RWPE2 (cell line): ENCODE measurements around the gene ITGB1.
A peak's percentile ranks its signal among the peaks of the same experiment; 100 is the strongest.

Experiments
- ATAC-seq: fragments of 200-7000 bp; cut with Tn5 transposase; 3 replicates; pipeline ENCODE4 v1.9.1; 2021; ENCODE audit warnings: low read depth
- DNase-seq: peaks from one replicate; pipeline ENCODE4 v3.0.0-alpha.2; 2020; ENCODE audit warnings: low spot score
- H3K27ac ChIP-seq: fragments of 450-650 bp; 2 replicates; pipeline ENCODE4 v1.5.1; 2017; ENCODE audit warnings: mild to moderate bottlenecking; ENCODE audit not compliant: poor library complexity, severe bottlenecking
- H3K27me3 ChIP-seq: fragments of 250-450 bp; sonication (Bioruptor Pico); 2 replicates; pipeline ENCODE4 v1.5.1; 2021; ENCODE audit warnings: mild to moderate bottlenecking, moderate library complexity; ENCODE audit not compliant: insufficient read depth, poor library complexity, severe bottlenecking
- H3K36me3 ChIP-seq: fragments of 250-450 bp; sonication (Bioruptor Pico); 2 replicates; pipeline ENCODE4 v1.5.1; 2020; ENCODE audit warnings: low read depth, mild to moderate bottlenecking, moderate library complexity
- H3K4me1 ChIP-seq: fragments of 250-450 bp; sonication (Bioruptor Pico); 2 replicates; pipeline ENCODE4 v1.5.1; 2021; ENCODE audit warnings: mild to moderate bottlenecking, moderate library complexity; ENCODE audit not compliant: insufficient read depth, poor library complexity, severe bottlenecking
- H3K4me3 ChIP-seq: fragments of 250-450 bp; sonication (Bioruptor Pico); 2 replicates; pipeline ENCODE4 v1.5.1; 2021; ENCODE audit warnings: mild to moderate bottlenecking, moderate library complexity; ENCODE audit not compliant: severe bottlenecking
- H3K9me3 ChIP-seq: fragments of 250-450 bp; sonication (Bioruptor Pico); 2 replicates; pipeline ENCODE4 v1.5.1; 2021; ENCODE audit warnings: mild to moderate bottlenecking, moderate library complexity; ENCODE audit not compliant: severe bottlenecking
- CTCF ChIP-seq: fragments of 450-650 bp; IDR thresholded peaks from one replicate; pipeline ENCODE4 v1.5.1; 2017; ENCODE audit warnings: mild to moderate bottlenecking, moderate library complexity; ENCODE audit not compliant: poor library complexity, severe bottlenecking

The ITGB1 gene

GRCh38 chr10:32959006-32959920, 1.2 kb upstream of the ITGB1 start:
- peak overlapping the region; percentile 95 for H3K27ac ChIP-seq
- peak overlapping the region; percentile 83 for H3K4me3 ChIP-seq
- H3K4me1 ChIP-seq, result peaks cover 36% of the 10 kb centered on the region
- no peaks in the 10 kb centered on the region for H3K27me3 ChIP-seq
- H3K36me3 ChIP-seq, result peaks cover 31% of the 10 kb centered on the region
- ATAC-seq, result no peak
- TF ChIP-seq CTCF, result no peak
- no peak for DNase-seq
- H3K9me3 ChIP-seq, result no peaks in the 10 kb centered on the region

GRCh38 chr10:32957341-32958084, 517 bp downstream of the ITGB1 start:
- Histone ChIP-seq H3K4me1 (peaks cover 28% of the 10 kb centered on the region), H3K4me3 (peak overlapping the region; percentile 83), H3K36me3 (peaks cover 48% of the 10 kb centered on the region), H3K9me3 (no peaks in the 10 kb centered on the region), H3K27ac (peak overlapping the region; percentile 95), H3K27me3 (no peaks in the 10 kb centered on the region)
- ATAC-seq (no peak), DNase-seq (no peak)
- TF ChIP-seq CTCF, result no peak

GRCh38 chr10:32956365-32957197, 1.4 kb downstream of the ITGB1 start:
- Histone ChIP-seq H3K4me1 (peaks cover 34% of the 10 kb centered on the region), H3K27me3 (no peaks in the 10 kb centered on the region), H3K4me3 (peak overlapping the region; percentile 83), H3K27ac (peak overlapping the region; percentile 95), H3K36me3 (peaks cover 57% of the 10 kb centered on the region), H3K9me3 (no peaks in the 10 kb centered on the region)
- TF ChIP-seq CTCF, result no peak
- no peak for DNase-seq
- no peak for ATAC-seq

GRCh38 chr10:32955790-32956189, 2.2 kb downstream of the ITGB1 start:
- H3K4me1 ChIP-seq, result peaks cover 38% of the 10 kb centered on the region
- peak overlapping the region; percentile 83 for H3K4me3 ChIP-seq
- H3K9me3 ChIP-seq, result no peaks in the 10 kb centered on the region
- H3K36me3 ChIP-seq, result peaks cover 58% of the 10 kb centered on the region
- H3K27me3 ChIP-seq, result no peaks in the 10 kb centered on the region
- ATAC-seq (no peak), DNase-seq (no peak)
- TF ChIP-seq CTCF, result no peak
- H3K27ac ChIP-seq, result peak overlapping the region; percentile 95
